Activated T-cell treated with anti-CD3 and anti-CD28 coated beads for 24 hours (primary cell): ENCODE results near the gene TMEM92.

Experiments
- DNase-seq: peaks from one replicate; pipeline ENCODE4 v3.0.0-alpha.2; 2020; ENCODE audit warnings: low read depth

TMEM92 gene

GRCh38 chr17:50274142-50274896 lies at the start of gene TMEM92:
TSS of gene TMEM92 (plus strand) at chr17:50274466. CDS start at chr17:50274502, 36 bp downstream.
- no peak for DNase-seq

GRCh38 chr17:50225701-50226240 lies 48.5 kb upstream of the TMEM92 start:
- DNase-seq: no peak

DNA sequence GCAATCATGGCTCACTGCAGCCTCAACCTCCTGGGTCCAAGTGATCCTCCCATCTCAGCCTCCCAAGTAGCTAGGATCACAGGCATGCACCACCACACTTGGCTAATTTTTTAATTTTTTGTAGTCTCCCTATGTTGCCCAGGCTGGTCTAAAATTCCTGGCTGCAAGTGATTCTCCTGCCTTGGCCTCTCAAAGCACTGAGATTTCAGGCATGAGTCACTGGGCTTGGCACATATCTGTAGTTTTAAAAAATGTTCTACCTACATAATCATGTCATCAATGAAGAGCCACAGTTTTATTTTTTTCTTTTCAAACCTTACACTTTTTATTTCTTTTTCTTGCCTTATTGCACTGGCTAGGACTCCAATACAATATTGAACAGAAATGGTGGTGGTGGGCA lies 39.7 kb upstream of the TMEM92 start:
- DNase-seq: no peak

DNA sequence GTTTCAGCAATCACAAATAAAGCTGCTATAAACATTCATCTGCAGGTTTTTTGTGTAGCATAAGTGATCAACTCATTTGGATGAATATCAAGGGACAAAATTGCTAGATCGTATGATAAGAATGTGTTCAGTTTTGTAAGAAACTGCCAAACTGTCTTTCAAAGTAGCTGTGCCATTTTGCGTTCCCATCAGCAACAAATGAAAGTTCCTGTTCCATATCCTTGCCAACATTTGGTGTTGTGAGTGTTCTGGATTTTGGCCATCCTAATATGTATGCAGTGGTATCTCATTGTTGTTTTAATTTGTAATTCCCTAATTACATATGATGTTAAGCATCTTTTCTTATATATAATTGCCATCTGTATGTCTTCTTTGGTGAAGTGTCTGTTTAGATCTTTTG lies 36.4 kb upstream of the TMEM92 start:
- no peak for DNase-seq

DNA sequence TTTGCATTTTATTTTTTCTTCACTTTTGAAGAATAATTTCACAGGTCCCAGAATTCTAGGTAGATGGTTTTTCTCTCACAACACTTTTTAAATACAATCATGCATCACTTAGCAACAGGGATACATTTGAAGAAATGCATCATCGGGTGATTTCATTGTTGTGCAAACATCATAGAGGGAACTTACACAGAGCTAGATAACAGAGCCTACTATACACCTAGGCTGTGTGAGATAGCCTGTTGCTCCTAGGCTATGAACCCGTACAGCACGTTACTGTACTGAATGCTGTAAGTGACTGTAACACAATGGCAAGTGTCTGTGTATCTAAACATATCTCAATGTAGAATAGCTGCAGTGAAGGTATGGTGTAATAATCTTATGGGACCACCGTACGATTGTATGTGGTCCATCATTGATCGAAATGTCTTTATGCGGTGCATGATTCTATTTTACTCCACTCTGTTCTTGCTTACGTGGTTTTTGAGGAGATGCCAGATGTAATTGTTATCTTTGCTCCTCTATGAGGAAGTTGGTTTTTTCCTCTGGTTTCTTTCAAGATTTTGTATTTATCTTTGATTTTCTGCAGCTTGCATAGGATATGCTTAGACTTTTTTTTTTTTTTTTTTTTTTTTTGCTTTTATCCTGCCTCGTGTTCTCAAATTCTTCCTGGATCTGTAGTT lies 35.5 kb upstream of the TMEM92 start:
- no peak for DNase-seq

- DNase-seq: no peak
Observed at GRCh38 chr17:50239937-50240336, 34.3 kb upstream of the TMEM92 start.

DNA sequence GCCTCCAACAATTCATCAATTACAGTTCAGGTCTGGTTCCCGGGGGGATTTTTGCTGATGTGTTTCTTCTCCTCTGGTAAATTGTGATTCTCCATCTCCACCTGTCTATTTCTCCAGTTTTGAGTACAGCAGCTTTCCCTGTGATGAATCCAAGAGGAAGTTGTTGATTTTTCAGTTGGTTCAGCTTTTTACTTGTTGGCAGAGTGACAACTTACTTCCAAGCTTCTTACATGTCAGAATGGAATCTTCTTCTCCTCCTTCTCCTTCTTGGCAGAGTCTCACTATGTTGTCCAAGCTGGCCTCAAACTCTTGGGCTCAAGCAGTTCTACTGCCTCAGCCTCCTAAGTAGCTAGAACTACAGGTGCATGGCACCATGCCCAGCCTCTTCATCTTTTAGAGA lies 33.4 kb upstream of the TMEM92 start:
- DNase-seq: no peak

- DNase-seq: no peak
Observed at GRCh38 chr17:50241431-50241830, 32.8 kb upstream of the TMEM92 start.

- no peak for DNase-seq
Observed at GRCh38 chr17:50244771-50245170, 29.5 kb upstream of the TMEM92 start.

- no peak for DNase-seq
Observed at GRCh38 chr17:50248255-50248654, 26.0 kb upstream of the TMEM92 start.

- no peak for DNase-seq
Observed at GRCh38 chr17:50252781-50253180, 21.5 kb upstream of the TMEM92 start.

GRCh38 chr17:50255766-50256635 lies 18.3 kb upstream of the TMEM92 start:
- no peak for DNase-seq

DNA sequence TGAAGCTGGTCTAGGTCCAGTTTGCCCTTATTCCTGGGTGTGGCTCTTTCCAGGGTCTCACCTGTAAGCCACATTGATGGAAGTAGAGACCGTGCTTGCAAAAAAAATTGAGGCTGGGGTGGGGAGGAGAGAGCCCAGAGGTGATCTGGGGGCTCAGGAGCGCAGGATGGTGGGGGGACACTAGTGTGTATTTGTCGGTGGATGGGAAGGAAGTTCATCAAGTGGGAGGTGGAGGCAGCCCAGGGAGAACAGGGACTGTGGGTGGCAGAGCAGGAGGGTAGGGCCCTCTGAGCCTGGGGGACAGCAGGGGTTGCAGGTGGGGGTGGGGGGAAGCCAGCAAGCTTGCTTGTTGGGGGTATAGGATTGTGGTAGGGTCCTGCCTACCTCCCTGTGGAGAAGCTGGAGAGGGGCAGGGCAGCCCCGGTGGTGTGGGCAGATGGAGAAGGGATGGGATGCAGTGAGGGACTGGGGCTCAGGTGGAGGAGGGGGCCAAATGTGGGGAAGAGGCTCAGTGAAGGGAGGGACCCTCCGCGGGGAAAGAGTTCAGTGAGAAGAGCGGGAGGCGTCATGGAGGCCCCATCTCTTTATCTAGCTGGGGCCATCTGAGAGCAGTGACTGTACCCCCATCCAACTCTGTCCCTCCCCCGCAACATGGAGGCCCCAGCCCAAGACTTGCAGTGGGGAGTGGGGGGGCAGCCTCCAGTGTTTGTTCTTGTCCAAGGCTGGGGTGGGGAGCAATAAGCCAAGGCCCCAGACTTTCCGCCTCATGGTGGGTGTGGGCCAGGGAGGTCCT lies 17.2 kb upstream of the TMEM92 start:
- DNase-seq: no peak

- DNase-seq: no peak
Observed at GRCh38 chr17:50257676-50258224, 16.5 kb upstream of the TMEM92 start.

DNA sequence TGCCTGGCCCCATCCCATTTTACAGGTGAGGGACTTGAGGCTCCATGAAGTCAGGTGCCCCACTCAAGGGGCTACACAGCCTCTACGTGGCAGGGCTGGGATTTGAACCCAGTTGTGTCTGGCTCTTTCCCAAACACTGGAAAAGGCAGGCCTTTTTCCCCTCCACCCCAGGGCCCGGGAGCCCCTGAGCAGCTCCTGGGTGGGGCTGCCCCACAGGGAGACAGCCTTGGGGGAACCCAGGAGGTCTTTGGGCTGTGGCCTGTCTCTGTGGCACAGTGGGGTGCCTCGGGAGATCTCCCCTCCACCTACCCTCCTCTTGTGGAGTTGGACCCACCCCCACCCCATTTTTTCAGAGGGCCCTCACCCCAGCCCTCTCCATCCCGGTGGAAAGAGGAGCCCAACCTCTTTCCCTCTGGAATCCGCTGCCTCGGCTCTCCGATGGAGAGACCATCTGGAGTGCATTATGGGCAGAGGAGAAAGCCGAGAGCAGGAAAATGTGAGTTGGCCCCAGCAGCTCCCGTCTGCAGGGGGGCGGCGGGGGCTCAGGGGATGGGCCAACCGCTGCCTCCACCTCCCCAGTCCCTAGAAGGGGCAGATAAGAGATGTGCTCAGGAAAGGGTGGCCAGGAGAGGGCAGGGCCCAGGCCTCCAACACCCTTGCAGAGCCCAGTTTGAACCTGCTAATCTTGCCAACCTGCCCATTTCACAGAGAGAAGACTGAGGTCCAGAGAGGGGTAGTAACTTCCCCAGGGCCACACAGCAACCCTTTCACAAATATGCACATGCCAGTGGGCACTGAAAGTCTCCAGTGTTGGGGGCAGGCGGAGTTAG lies 15.4 kb upstream of the TMEM92 start:
- no peak for DNase-seq

DNA sequence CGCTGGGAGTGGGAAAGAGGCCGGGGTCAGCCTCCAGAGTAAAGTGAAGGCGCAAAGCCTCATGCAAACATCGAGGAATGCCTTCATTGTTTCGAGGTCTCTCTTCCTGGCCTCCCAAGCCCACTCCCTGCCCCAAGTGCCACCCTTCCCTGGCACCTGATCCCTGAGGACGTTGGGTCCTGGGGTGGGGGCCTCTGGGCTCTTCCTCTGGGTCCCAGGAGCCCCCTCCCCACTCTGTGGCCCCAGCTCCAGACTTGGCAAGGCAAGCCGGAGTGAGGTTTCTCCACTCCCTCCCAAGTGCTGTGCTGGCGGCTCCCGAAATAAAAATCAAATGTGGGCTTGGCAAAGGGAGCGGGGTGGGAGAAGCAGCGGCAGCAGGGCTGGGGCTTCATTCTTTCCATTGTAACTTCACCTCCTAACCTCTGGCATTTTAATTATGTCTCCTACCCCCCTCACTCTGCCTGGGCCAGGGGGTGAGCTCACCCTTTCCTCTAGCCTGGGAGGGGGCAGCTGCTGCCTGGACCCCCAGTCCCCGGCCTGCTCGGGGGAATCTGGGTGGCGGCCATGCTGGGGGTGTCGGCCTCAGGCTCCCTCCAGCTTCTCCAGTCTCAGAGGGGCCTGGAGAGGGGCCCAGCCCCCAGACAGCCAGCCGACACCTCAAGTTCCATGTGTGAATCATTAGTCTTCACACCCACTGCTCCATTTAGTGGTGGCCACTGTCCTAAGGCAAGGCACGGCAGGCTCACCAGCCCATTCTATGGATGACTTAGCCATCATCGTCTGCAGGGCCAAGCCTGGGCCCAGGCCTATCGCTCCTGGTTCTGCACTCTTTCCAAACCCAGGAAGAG lies 14.6 kb upstream of the TMEM92 start:
- DNase-seq: no peak

DNA sequence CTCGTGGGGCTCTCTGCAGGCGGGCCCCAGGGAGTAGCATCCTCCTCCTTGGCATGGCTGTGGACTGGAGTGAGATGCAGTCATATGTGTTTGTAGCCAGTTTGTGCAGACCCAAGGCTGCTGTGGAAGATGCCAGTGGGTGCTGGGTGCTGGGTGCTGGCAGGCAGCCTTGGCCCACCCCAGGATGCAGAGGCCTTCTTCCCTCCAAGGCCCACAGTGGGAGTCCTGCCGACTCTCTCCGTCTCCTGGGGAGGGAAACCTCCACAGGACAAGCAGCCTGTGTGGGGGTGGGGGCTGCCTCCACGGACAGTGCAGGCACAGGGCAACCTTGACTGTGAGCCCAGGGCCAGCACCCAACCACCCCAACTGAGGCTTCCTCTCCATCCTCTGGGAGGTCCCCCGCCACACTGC lies 13.8 kb upstream of the TMEM92 start:
- DNase-seq: no peak

DNA sequence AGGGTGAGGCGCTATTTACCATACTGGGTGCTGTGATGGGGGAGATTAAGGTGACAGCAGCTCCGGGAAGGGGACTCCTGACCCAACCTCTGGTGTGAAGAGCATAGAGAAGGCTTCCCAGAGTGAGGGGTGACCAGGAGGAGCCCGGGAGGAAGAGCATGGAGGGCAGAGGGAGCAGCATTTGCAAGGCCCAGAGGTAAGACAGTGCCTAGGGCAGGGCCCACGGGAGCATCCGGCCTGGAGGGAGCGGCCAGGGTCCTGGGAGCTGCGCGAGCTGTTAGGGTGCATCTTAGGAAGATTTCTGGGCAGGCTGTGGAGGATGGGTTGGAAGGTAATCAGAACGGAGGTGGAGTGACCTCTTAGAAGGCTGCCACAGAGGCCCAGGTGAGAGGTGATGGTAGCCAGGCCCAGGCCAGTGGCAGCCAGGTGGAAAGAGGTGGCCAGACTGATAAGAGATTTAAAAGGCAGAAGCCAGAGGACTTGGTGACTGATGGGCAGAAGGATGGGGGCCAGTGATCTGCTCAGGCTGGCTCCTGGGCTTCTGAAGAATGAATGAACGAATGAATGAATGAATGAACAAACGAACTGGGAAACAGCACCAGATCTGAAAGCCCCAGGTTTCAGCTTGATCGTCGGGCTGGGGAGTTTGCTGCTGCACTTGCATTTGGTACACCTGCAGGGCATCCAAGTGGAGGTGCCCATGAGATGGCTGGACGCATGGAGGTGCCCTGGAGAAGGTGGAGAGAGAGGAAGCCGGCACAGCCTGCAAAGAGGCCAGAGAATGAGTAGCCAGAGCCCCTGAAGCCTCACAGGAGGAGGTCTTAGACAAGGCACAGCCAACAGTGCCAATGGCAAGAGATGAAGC lies 13.0 kb upstream of the TMEM92 start:
- DNase-seq: no peak
